ENCODE results near the gene ARRDC3. TPM values are rescaled to one million over a fixed set of nuclear protein-coding genes. Genes with fewer than 3 reads are reported as not detected.

ARRDC3 gene
- total RNA-seq, 1 experiment from 2014 or later = 2.8 TPM

- Histone ChIP-seq H3K23me2 (ENCODE audit: insufficient read length, low read depth, low read length, poor library complexity, severe bottlenecking) (peaks cover 4% of the 10 kb centered on the region), H3K4me2 (ENCODE audit: insufficient read depth, insufficient read length, low read length) (peak overlapping the region; percentile 98), H3K4ac (ENCODE audit: low read depth, low read length) (no peak overlapping the region; the same call in 1 of the 2 replicates), H2BK15ac (ENCODE audit: low read depth, low read length) (no peak overlapping the region), H3K79me1 (ENCODE audit: insufficient read depth, low read depth, low read length, poor library complexity, severe bottlenecking) (no peaks in the 10 kb centered on the region), H2AFZ (ENCODE audit: low read length) (no peak overlapping the region), H3K27ac (ENCODE audit: insufficient read length, low read depth, low read length) (peak overlapping the region; percentile 95), H2BK120ac (ENCODE audit: low read depth, low read length, poor library complexity, severe bottlenecking) (no peak overlapping the region), H3K27me3 (ENCODE audit: insufficient read depth, low read length) (no peaks in the 10 kb centered on the region), H3K9ac (ENCODE audit: extremely low read depth, insufficient read length, low read length) (peak overlapping the region; percentile 100), H3K9me3 (ENCODE audit: control insufficient read depth, low read depth, low read length) (no peaks in the 10 kb centered on the region), H2BK12ac (ENCODE audit: insufficient read length, low read depth, low read length) (no peak overlapping the region), H4K5ac (ENCODE audit: insufficient read length, low read depth, low read length) (peak overlapping the region; percentile 73), H2AK5ac (ENCODE audit: insufficient read length, low read length) (peak overlapping the region; percentile 96), H3K14ac (ENCODE audit: insufficient read depth, low read length) (peak overlapping the region; percentile 80; the same call in 1 of the 2 replicates), H2BK20ac (ENCODE audit: low read depth, low read length, poor library complexity, severe bottlenecking) (no peak overlapping the region), H4K8ac (replicated peaks; ENCODE audit: insufficient read length, low read depth, low read length) (no peak overlapping the region), H2BK5ac (ENCODE audit: insufficient read length, low read length) (peak overlapping the region; percentile 65), H3K23ac (ENCODE audit: insufficient read length, low read depth, low read length) (no peak overlapping the region), H4K20me1 (ENCODE audit: control insufficient read depth, insufficient read depth, insufficient read length) (no peaks in the 10 kb centered on the region), H3K4me1 (ENCODE audit: insufficient read depth, low read length) (no peaks in the 10 kb centered on the region), H3T11ph (ENCODE audit: low read length) (peak overlapping the region; percentile 93), H3K56ac (ENCODE audit: insufficient read length, low read depth, low read length) (no peak overlapping the region), H3K18ac (ENCODE audit: insufficient read length, low read depth, low read length) (peak overlapping the region; percentile 74), H3K79me2 (ENCODE audit: insufficient read depth, low read length) (no peaks in the 10 kb centered on the region), H4K91ac (ENCODE audit: insufficient read length, low read depth, low read length) (no peak overlapping the region)
- H3K9me3 Mint-ChIP-seq = peaks cover 0 to 2% of the 10 kb centered on the region in 2 experiments; a peak in 2 of 5 replicates
- no peak for TF ChIP-seq CTCF (conservative IDR thresholded peaks at IDR 0.05)
- H3K4me3 Mint-ChIP-seq = peak overlapping the region; percentile 86 to 97
- no peaks in the 10 kb centered on the region for H3K27me3 Mint-ChIP-seq (ENCODE audit: low read depth)
- no CpG with 5 or more reads among the region's 10 CpGs for WGBS (ENCODE audit: extremely low coverage, insufficient read length, low lambda C conversion rate)
- peaks cover 21 to 25% of the 10 kb centered on the region in 2 experiments for H3K4me1 Mint-ChIP-seq
- H3K36me3 Mint-ChIP-seq (ENCODE audit: insufficient read depth in 1 of 3, low read depth in 3 of 3) = peaks cover 0 to 26% (median 4%) of the 10 kb centered on the region in 3 experiments; a peak in 4 of 7 replicates
- DNase-seq = peak; percentile 55
- H3K27ac Mint-ChIP-seq = peak overlapping the region; percentile 62 to 99 (median 98); a peak in 6 of 7 replicates
Measured at GRCh38 chr5:91381774-91382359, 1.2 kb downstream of the ARRDC3 start.

Measured in H9 (cell line).